Prostate gland (tissue), 2 donors: Measurements from ENCODE around the gene TPPP2.

Source experiments
- CTCF ChIP-seq, 4 experiments: fragments of 200-600 bp in 2 of 4; fragments of 450-650 bp in 2 of 4; sonication (generic) in 2 of 4; IDR thresholded peaks; 1 replicate in 3 of 4; 2 replicates in 1 of 4; pipeline ENCODE4 v1.5.1; 2016 to 2019; ENCODE audit warnings: antibody characterized with exemption in 4 of 4, mild to moderate bottlenecking in 2 of 4, moderate library complexity in 2 of 4
- POLR2A ChIP-seq: fragments of 450-650 bp; IDR thresholded peaks from one replicate; pipeline ENCODE4 v1.6.1; 2016; ENCODE audit warnings: antibody characterized with exemption, mild to moderate bottlenecking

- TF ChIP-seq CTCF (IDR thresholded peaks at IDR 0.05): no peak
- no peak for TF ChIP-seq POLR2A
Observed at GRCh38 chr14:21058903-21059302, 28.9 kb downstream of the TPPP2 start.
